GM12878 (cell line): Measurements from ENCODE around the gene SENP7.

Experiments
- CREB1 ChIP-seq: IDR thresholded peaks from 2 replicates; pipeline ENCODE4 v1.6.1; 2012; ENCODE audit warnings: low read depth, mild to moderate bottlenecking, inconsistent platforms
- EP300 ChIP-seq, 2 experiments: fragments of 150-350 bp in 1 of 2; IDR thresholded peaks; 2 replicates each; pipeline ENCODE4 v1.6.1; 2011 to 2012; ENCODE audit warnings: low read depth in 2 of 2, low read length in 2 of 2, borderline replicate concordance in 1 of 2, improper control_type of control experiment in 1 of 2, inconsistent platforms in 1 of 2; ENCODE audit not compliant: control insufficient read depth in 1 of 2
- EZH2 ChIP-seq: IDR thresholded peaks from 2 replicates; pipeline ENCODE4 v1.6.1; 2012; ENCODE audit warnings: low read depth, mild to moderate bottlenecking, control low read depth, inconsistent platforms, low read length, borderline replicate concordance; ENCODE audit not compliant: control insufficient read depth
- JUND ChIP-seq: IDR thresholded peaks from 2 replicates; pipeline ENCODE4 v1.6.1; 2012; ENCODE audit warnings: low read depth, mild to moderate bottlenecking, low read length, improper control_type of control experiment, moderate library complexity
- NFIC ChIP-seq: IDR thresholded peaks from 2 replicates; pipeline ENCODE4 v1.6.1; 2012; ENCODE audit warnings: low read depth, mild to moderate bottlenecking, inconsistent platforms, low read length, moderate library complexity
- POLR2A ChIP-seq: IDR thresholded peaks from 2 replicates; pipeline ENCODE4 v1.6.1; 2011; ENCODE audit warnings: low read depth, mild to moderate bottlenecking, low read length
- SP1 ChIP-seq: IDR thresholded peaks from one replicate; pipeline ENCODE4 v1.6.1; 2011; ENCODE audit warnings: low read depth, low read length
- SRF ChIP-seq, 2 experiments: IDR thresholded peaks; 2 replicates each; pipeline ENCODE4 v1.6.1; 2011; ENCODE audit warnings: low read depth in 2 of 2, low read length in 2 of 2, mild to moderate bottlenecking in 1 of 2, moderate library complexity in 1 of 2
- WRNIP1 ChIP-seq: IDR thresholded peaks from 2 replicates; pipeline ENCODE4 v1.6.1; 2011; ENCODE audit warnings: low read depth, low read length, improper control_type of control experiment, borderline replicate concordance
- ZNF274 ChIP-seq: IDR thresholded peaks from one replicate; pipeline ENCODE4 v1.8.0; 2011; ENCODE audit not compliant: insufficient read length, insufficient read depth
- TF ChIP-seq, protein P1 (sequence below), 3 experiments: IDR thresholded peaks in 2 of 3; conservative IDR thresholded peaks in 1 of 3; 2 replicates each; pipeline ENCODE4 v1.5.1; 2011; ENCODE audit warnings: low read depth in 3 of 3, low read length in 3 of 3, mild to moderate bottlenecking in 3 of 3, control low read depth in 2 of 3, moderate library complexity in 2 of 3, inconsistent platforms in 1 of 3, mixed read lengths in 1 of 3; ENCODE audit not compliant: control insufficient read depth in 2 of 3, insufficient read depth in 1 of 3; ENCODE audit errors: extremely low read depth in 1 of 3
- TF ChIP-seq, protein P2 (sequence below): IDR thresholded peaks from 2 replicates; pipeline ENCODE4 v1.6.1; 2011; ENCODE audit warnings: borderline replicate concordance, low read depth, mild to moderate bottlenecking, moderate library complexity, mixed read lengths, low read length; ENCODE audit not compliant: insufficient read depth; ENCODE audit errors: extremely low read length

DNA sequence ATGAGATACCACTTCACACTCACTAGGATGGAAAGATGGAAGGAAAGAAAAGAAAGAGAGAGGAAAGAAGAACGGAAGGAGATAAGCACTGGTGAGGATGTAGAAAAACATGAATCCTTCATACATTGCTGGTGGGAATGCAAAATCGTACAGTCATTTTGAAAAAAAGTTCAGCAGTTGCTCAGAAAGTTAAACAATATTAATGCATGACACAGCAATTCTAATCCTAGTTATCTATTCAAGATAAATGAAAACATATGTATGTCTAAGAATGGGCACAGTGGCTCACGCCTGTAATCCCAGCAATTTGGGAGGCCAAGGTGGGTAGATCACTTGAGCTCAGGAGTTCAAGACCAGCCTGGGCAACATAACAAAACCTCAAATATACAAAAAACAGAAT lies 59.1 kb downstream of the SENP7 start:
- no peak for TF ChIP-seq EP300 (IDR thresholded peaks at IDR 0.05; ENCODE audit: borderline replicate concordance in 1 of 2, control insufficient read depth in 1 of 2, low read depth in 2 of 2, low read length in 2 of 2)
- TF ChIP-seq EZH2 = no peak
- no peak for TF ChIP-seq JUND
- TF ChIP-seq, protein P1, sequence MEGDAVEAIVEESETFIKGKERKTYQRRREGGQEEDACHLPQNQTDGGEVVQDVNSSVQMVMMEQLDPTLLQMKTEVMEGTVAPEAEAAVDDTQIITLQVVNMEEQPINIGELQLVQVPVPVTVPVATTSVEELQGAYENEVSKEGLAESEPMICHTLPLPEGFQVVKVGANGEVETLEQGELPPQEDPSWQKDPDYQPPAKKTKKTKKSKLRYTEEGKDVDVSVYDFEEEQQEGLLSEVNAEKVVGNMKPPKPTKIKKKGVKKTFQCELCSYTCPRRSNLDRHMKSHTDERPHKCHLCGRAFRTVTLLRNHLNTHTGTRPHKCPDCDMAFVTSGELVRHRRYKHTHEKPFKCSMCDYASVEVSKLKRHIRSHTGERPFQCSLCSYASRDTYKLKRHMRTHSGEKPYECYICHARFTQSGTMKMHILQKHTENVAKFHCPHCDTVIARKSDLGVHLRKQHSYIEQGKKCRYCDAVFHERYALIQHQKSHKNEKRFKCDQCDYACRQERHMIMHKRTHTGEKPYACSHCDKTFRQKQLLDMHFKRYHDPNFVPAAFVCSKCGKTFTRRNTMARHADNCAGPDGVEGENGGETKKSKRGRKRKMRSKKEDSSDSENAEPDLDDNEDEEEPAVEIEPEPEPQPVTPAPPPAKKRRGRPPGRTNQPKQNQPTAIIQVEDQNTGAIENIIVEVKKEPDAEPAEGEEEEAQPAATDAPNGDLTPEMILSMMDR (IDR thresholded peaks at IDR 0.05 in 2 of 3, conservative IDR thresholded peaks at IDR 0.05 in 1 of 3; ENCODE audit: control insufficient read depth in 2 of 3, extremely low read depth in 1 of 3, insufficient read depth in 1 of 3, low read depth in 3 of 3, low read length in 3 of 3) = no peak
- no peak for TF ChIP-seq CREB1
- TF ChIP-seq POLR2A = no peak
- no peak for TF ChIP-seq ZNF274
- TF ChIP-seq WRNIP1 = no peak
- TF ChIP-seq NFIC = no peak
- TF ChIP-seq SP1 = no peak
- TF ChIP-seq, protein P2, sequence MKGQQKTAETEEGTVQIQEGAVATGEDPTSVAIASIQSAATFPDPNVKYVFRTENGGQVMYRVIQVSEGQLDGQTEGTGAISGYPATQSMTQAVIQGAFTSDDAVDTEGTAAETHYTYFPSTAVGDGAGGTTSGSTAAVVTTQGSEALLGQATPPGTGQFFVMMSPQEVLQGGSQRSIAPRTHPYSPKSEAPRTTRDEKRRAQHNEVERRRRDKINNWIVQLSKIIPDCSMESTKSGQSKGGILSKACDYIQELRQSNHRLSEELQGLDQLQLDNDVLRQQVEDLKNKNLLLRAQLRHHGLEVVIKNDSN = no peak
- TF ChIP-seq SRF (IDR thresholded peaks at IDR 0.05; ENCODE audit: low read depth in 2 of 2, low read length in 2 of 2) = no peak
